Right lobe of liver (tissue), 4 donors: ENCODE data around the gene WDR35.

ENCODE experiments used
- CTCF ChIP-seq, 4 donors: fragments of 200-600 bp in 3 of 4; fragments of 450-650 bp in 1 of 4; IDR thresholded peaks; one replicate each; pipeline versions ENCODE4 v1.5.1 to v1.8.0; 2016 to 2022; ENCODE audit warnings: antibody characterized with exemption in 4 of 4, mild to moderate bottlenecking in 2 of 4
- POLR2A ChIP-seq: fragments of 450-650 bp; IDR thresholded peaks from one replicate; pipeline ENCODE4 v1.6.1; 2017; ENCODE audit warnings: antibody characterized with exemption, mild to moderate bottlenecking
- donor health status: DM: no; HTN: no; CAD: no.
- donor health status: DM: no; HTN: no; CAD: no.
- donor health status: DM: no; HTN: yes; CAD: no.

- TF ChIP-seq CTCF (IDR thresholded peaks at IDR 0.05) (no peak), POLR2A (no peak)
Observed at GRCh38 chr2:19989342-19989666, 601 bp downstream of the WDR35 start.
